Ovary (tissue), 3 donors: ENCODE results near the gene ZRANB1.

Experiments
- CTCF ChIP-seq, 3 donors: fragments of 450-650 bp in 2 of 3; fragments of 200-600 bp in 1 of 3; IDR thresholded peaks; one replicate each; pipeline versions ENCODE4 v1.5.1 to v1.8.0; 2016 to 2022; ENCODE audit warnings: antibody characterized with exemption in 3 of 3, mild to moderate bottlenecking in 1 of 3
- EP300 ChIP-seq: sonication (generic); formaldehyde crosslinking; IDR thresholded peaks from one replicate; pipeline ENCODE4 v1.6.1; 2017; ENCODE audit warnings: antibody characterized with exemption
- donor health status: DM: no; HTN: no; CAD: no.

GRCh38 chr10:125021686-125022344, 79.9 kb downstream of the ZRANB1 start:
- TF ChIP-seq CTCF (IDR thresholded peaks at IDR 0.05), result no peak
- no peak for TF ChIP-seq EP300
